Esophagus squamous epithelium (tissue), 5 donors: ENCODE data around the gene SKOR1. TPM values are rescaled to one million over a fixed set of nuclear protein-coding genes. Genes with fewer than 3 reads are reported as not detected.

Experiments
- DNase-seq: peaks from one replicate; lab custom pipeline; 2025; lab: John Stamatoyannopoulos, UW
- H3K27ac ChIP-seq, 4 donors: fragments of 200-600 bp; sonication (generic); one replicate each; pipeline ENCODE4 v1.5.1; 2016 to 2019; ENCODE audit warnings: mild to moderate bottlenecking in 1 of 4
- H3K27me3 ChIP-seq, 4 donors: fragments of 200-600 bp; sonication (generic); 1 replicate in 3 of 4; 2 replicates in 1 of 4; pipeline versions ENCODE4 v1.5.1 to v1.6.0; 2017 to 2021; ENCODE audit warnings: antibody characterized with exemption in 1 of 4
- H3K36me3 ChIP-seq, 3 donors: fragments of 200-600 bp; sonication (generic); one replicate each; pipeline ENCODE4 v1.5.1; 2016 to 2019
- H3K4me1 ChIP-seq, 3 donors: fragments of 200-600 bp; sonication (generic); one replicate each; pipeline ENCODE4 v1.5.1; 2017 to 2019
- H3K4me3 ChIP-seq, 4 donors: fragments of 200-600 bp; sonication (generic); 1 replicate in 3 of 4; 2 replicates in 1 of 4; pipeline ENCODE4 v1.5.1; 2016 to 2019; ENCODE audit warnings: mild to moderate bottlenecking in 2 of 4, moderate library complexity in 1 of 4
- H3K9me3 ChIP-seq, 3 donors: fragments of 200-600 bp; sonication (generic); one replicate each; pipeline ENCODE4 v1.5.1; 2016 to 2019
- POLR2A ChIP-seq, 4 donors: fragments of 450-650 bp; IDR thresholded peaks; one replicate each; pipeline ENCODE4 v1.6.1; 2017; ENCODE audit warnings: antibody characterized with exemption in 4 of 4, mild to moderate bottlenecking in 4 of 4, moderate library complexity in 3 of 4
- WGBS, 2 donors: methylation state at CpG; one replicate each; pipeline ENCODE4 v1.1.5; 2018; 5-methylcytosine and 5-hydroxymethylcytosine counted together
- intact Hi-C: fragments of 100-400 bp; cut with DNase I; formaldehyde crosslinking; loops from one replicate; pipeline ENCODE4 v1.15.0; 2022
- total RNA-seq, 4 donors: library from RNA; depleted of rRNA; stranded (reverse); fragments of >200 nt; gene quantifications; one replicate each; pipeline ENCODE4 v1.1.0, GENCODE V29; 2016
- TF ChIP-seq, protein P1 (sequence below), 6 experiments: fragments of 450-650 bp in 4 of 6; fragments of 200-600 bp in 2 of 6; sonication (generic) in 2 of 6; IDR thresholded peaks; one replicate each; pipeline ENCODE4 v1.5.1; 2016 to 2019; ENCODE audit warnings: antibody characterized with exemption in 6 of 6, mild to moderate bottlenecking in 4 of 6, moderate library complexity in 4 of 6
- donor health status: DM: yes; HTN: yes; CAD: no.

SKOR1 gene
- total RNA-seq, 4 donors from 2014 or later = 0.09 to 0.76 (median 0.28) TPM

DNA sequence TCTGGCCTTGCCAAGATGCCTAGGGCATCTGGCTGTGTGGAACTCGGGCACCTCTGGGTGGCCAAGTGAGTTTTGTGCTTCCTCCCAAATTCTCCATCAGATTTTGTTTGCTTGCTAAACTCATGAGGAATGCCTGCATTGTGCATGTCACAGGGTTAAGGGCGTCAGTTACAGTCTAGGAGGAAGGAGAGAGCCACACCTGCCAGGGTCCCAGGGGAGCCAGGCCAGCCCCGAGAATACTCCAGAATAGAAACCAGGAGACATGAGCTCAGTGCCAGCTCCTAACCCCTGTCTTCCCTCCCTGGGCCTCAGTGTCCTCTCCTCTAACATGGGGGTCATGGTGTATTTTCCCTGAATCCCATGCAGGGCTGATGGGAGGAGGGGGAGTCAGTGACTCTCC is 22.0 kb upstream of the SKOR1 start:
- H3K9me3 ChIP-seq = no peaks in the 10 kb centered on the region
- TF ChIP-seq POLR2A (IDR thresholded peaks at IDR 0.05) = no peak
- TF ChIP-seq, protein P1, sequence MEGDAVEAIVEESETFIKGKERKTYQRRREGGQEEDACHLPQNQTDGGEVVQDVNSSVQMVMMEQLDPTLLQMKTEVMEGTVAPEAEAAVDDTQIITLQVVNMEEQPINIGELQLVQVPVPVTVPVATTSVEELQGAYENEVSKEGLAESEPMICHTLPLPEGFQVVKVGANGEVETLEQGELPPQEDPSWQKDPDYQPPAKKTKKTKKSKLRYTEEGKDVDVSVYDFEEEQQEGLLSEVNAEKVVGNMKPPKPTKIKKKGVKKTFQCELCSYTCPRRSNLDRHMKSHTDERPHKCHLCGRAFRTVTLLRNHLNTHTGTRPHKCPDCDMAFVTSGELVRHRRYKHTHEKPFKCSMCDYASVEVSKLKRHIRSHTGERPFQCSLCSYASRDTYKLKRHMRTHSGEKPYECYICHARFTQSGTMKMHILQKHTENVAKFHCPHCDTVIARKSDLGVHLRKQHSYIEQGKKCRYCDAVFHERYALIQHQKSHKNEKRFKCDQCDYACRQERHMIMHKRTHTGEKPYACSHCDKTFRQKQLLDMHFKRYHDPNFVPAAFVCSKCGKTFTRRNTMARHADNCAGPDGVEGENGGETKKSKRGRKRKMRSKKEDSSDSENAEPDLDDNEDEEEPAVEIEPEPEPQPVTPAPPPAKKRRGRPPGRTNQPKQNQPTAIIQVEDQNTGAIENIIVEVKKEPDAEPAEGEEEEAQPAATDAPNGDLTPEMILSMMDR (IDR thresholded peaks at IDR 0.05) = no peak
- H3K4me3 ChIP-seq = no peak overlapping the region
- intact Hi-C loops = no loop called here
- 73 to 83% methylated on average over 1 to 2 of the region's 3 CpGs for WGBS, 2 donors
- no peaks in the 10 kb centered on the region for H3K4me1 ChIP-seq
- H3K27me3 ChIP-seq = no peaks in the 10 kb centered on the region
- H3K27ac ChIP-seq = no peak overlapping the region
- DNase-seq = no peak
- H3K36me3 ChIP-seq = peaks cover 0 to 22% (median 4%) of the 10 kb centered on the region in 3 donors

DNA sequence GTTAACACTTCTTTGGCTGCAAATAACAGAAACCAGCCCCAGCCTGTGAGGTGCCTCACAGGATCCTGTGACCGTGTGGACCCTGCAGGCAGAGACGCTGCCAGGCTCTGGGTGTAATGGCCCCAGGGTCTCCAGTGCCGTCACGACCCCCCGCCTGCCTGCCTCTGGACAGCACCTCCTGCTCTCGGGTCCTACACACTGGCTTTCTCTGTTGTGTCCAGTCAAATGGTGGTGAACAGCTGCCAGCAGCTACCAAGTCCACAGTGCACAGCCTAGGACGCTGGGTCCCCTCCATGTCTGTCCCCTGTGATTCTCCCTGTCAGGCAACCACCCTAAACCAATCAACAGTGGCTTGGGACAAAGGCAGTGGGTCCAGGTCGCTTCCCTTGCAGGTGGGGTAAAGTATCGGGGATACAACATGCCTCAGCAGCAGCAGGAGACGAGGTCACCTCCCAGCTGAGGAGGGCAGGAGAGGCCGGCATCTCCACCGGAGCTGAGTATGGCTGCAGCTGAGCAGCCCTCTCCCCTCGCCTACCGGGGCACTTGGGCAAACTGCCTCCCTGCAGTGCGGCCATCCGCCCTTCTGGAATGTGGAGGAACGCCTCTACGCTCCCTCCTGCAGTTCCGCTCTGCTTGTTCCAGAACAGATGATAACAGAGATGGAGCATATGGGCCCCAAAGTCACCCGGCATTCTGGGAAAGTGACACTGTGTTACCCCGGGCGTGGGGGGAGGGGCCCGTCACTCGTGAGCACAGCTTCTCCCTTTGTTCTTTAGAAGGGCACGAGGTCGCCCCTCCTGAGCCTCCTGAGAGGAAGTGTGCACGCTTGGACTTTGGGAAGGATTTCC is 21.1 kb upstream of the SKOR1 start:
- Histone ChIP-seq H3K36me3 (peaks cover 0 to 31% (median 4%) of the 10 kb centered on the region in 3 donors), H3K27me3 (no peaks in the 10 kb centered on the region), H3K9me3 (no peaks in the 10 kb centered on the region), H3K4me3 (no peak overlapping the region), H3K4me1 (no peaks in the 10 kb centered on the region), H3K27ac (no peak overlapping the region)
- TF ChIP-seq, protein P1 (IDR thresholded peaks at IDR 0.05) = no peak
- no peak for TF ChIP-seq POLR2A (IDR thresholded peaks at IDR 0.05)
- no peak for DNase-seq
- WGBS, 2 donors = 69 to 79% methylated on average over 8 to 14 of the region's 27 CpGs
- intact Hi-C loops = no loop called here

DNA sequence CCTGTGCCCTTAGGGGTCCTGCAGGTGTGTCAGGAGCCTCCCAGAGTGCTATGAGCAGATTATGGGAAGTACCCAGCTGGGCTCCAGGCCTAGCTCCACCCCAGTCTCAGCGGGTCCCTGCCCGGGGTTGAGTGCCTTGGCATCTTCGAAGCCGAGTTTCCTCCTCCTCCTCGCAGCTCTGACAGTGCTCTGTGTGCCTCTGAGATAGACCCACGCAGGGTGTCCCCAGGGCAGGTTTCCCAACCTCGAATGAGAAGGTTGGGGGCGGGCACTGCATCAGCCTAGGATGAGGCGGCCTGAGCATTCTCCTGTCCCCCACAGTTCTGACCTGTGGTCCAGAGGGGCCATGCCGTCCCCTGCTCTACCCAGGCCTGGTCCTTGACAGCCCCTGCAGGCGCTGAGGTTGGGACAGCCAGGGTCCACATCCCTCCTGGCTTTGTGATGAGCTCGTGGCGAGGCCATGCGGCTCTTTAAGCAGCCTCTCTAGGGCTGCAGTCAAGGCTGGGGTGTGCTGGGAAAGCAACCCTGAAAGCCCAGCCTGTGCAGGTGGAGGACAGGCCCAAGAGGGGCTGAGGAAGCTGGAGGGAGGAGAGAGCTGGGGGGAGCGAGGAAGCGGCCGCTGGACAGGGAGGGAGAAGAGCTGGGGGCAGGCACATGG is 20.2 kb upstream of the SKOR1 start:
- no peak for DNase-seq
- H3K4me3 ChIP-seq = no peak overlapping the region
- intact Hi-C loops = no loop called here
- no peak overlapping the region for H3K27ac ChIP-seq
- no peaks in the 10 kb centered on the region for H3K9me3 ChIP-seq
- WGBS, 2 donors = 81 to 100% methylated on average over 3 of the region's 17 CpGs
- H3K27me3 ChIP-seq = no peaks in the 10 kb centered on the region
- no peaks in the 10 kb centered on the region for H3K4me1 ChIP-seq
- no peak for TF ChIP-seq POLR2A (IDR thresholded peaks at IDR 0.05)
- TF ChIP-seq, protein P1 (IDR thresholded peaks at IDR 0.05) = no peak
- peaks cover 0 to 38% (median 4%) of the 10 kb centered on the region in 3 donors for H3K36me3 ChIP-seq

DNA sequence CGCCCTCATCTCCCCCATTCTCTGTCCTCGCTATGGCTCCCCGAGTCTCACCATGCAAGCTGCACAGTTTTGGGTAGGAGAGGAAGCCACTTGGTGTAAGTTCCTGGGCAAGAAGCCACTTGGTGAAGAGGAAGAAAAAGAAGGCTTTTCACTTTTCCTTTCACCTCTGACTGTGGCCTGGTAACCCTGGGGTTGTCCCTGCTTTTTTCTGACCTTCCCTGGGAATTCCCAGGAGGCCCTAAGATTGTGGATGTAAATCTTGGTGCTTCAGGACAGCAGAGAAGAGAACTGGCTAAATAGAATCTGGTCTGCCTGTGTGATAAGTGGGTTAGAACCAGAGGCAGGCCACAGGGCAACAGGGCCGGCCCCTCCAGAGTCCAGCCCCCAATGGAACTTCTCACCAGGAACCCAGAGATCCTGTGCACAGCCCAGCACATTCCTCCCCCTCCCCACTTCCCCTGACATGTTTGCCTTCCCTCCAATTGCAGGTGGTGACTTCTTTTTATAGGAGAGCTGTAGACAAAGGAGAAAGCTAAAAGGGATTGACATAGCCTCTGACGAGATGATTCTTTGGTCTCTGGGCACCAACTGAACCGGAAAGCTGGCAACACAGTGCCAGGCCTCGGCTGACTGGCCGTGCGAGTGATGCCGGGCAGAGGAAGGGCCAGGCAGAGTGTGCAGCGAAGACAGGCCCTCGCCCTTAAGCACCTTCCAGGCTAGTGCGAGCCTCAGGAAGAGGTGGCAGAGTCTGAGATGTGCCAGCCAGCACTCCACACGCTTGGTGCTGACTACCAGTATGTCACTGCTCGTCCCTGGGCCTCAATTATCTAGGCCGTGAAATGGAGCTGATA is 19.4 kb upstream of the SKOR1 start:
- TF ChIP-seq POLR2A (IDR thresholded peaks at IDR 0.05) = no peak
- TF ChIP-seq, protein P1 (IDR thresholded peaks at IDR 0.05) = no peak
- 75 to 89% methylated on average over 6 to 12 of the region's 16 CpGs for WGBS, 2 donors
- DNase-seq = no peak

More for the DNA sequence above, 19.4 kb upstream of the SKOR1 start:
- Histone ChIP-seq H3K4me3 (no peak overlapping the region), H3K4me1 (no peaks in the 10 kb centered on the region), H3K36me3 (peaks cover 0 to 38% (median 4%) of the 10 kb centered on the region in 3 donors), H3K27ac (no peak overlapping the region), H3K9me3 (no peaks in the 10 kb centered on the region), H3K27me3 (no peaks in the 10 kb centered on the region)
- intact Hi-C loops = no loop called here
